SU-DHL-6 (cell line): ENCODE data around the gene KIF16B.

Experiments
- EZH2phosphoT487 ChIP-seq: fragments of 200-600 bp; sonication (generic), shearing (Covaris generic); conservative IDR thresholded peaks from 2 replicates; pipeline ENCODE4 v1.6.1; 2018; ENCODE audit warnings: mild to moderate bottlenecking, antibody characterized with exemption, low read length, moderate library complexity, mixed read lengths
- TF ChIP-seq, protein P1 (sequence below): fragments of 200-600 bp; sonication (generic); IDR thresholded peaks from one replicate; pipeline ENCODE4 v1.5.1; 2017; ENCODE audit warnings: antibody characterized with exemption, mild to moderate bottlenecking, low read length, moderate library complexity; ENCODE audit not compliant: insufficient read depth, poor library complexity, severe bottlenecking

DNA sequence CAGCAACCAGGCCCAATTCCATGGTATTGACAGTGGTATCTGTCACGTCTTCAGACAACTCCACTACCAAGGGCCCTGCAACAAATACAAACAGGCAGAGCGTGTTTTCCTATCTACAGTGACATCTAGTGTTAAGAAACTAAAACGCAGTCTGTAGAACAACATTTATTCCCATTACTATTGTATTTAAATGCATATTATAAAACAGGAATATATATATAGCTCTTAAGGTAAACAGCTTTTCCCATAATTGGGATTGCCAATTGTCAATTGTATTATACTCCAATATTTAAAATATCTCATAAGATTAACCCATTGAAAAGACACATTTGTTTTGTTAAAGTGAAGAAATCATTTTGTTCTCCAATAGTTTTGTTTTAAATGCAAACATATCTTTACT, 97.2 kb downstream of the KIF16B start:
- TF ChIP-seq, protein P1, sequence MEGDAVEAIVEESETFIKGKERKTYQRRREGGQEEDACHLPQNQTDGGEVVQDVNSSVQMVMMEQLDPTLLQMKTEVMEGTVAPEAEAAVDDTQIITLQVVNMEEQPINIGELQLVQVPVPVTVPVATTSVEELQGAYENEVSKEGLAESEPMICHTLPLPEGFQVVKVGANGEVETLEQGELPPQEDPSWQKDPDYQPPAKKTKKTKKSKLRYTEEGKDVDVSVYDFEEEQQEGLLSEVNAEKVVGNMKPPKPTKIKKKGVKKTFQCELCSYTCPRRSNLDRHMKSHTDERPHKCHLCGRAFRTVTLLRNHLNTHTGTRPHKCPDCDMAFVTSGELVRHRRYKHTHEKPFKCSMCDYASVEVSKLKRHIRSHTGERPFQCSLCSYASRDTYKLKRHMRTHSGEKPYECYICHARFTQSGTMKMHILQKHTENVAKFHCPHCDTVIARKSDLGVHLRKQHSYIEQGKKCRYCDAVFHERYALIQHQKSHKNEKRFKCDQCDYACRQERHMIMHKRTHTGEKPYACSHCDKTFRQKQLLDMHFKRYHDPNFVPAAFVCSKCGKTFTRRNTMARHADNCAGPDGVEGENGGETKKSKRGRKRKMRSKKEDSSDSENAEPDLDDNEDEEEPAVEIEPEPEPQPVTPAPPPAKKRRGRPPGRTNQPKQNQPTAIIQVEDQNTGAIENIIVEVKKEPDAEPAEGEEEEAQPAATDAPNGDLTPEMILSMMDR = peak; percentile 35
- TF ChIP-seq EZH2phosphoT487 = no peak
